GF-D8 (cell line): ENCODE measurements around the gene COL16A1.
A peak's percentile ranks its signal among the peaks of the same experiment; 100 is the strongest.

Experiments used
- DNase-seq: peaks from one replicate; lab custom pipeline; 2025; lab: John Stamatoyannopoulos, UW

COL16A1 gene

GRCh38 chr1:31647106-31647505, 56.7 kb downstream of the COL16A1 start:
- no peak for DNase-seq

GRCh38 chr1:31646259-31646960, 57.4 kb downstream of the COL16A1 start:
- DNase-seq, result no peak

- DNase-seq, result no peak
These were observed 58.6 kb downstream of the COL16A1 start for GRCh38 chr1:31645274-31645568.

- peak; percentile 90 for DNase-seq
These were observed 59.1 kb downstream of the COL16A1 start, which contains the start of gene PEF1 for GRCh38 chr1:31644560-31645273. Gene PEF1 (minus strand): TSS chr1:31644876. CDS start chr1:31644864, 12 bp downstream.

- no peak for DNase-seq
These were observed 59.7 kb downstream of the COL16A1 start for GRCh38 chr1:31643976-31644559.

- DNase-seq, result no peak
These were observed 60.9 kb downstream of the COL16A1 start for GRCh38 chr1:31642897-31643296.

- DNase-seq, result no peak
These were observed 61.5 kb downstream of the COL16A1 start for GRCh38 chr1:31642366-31642765.

GRCh38 chr1:31640964-31641363, 62.9 kb downstream of the COL16A1 start:
- DNase-seq, result no peak

- no peak for DNase-seq
These were observed 63.6 kb downstream of the COL16A1 start for GRCh38 chr1:31640179-31640578.

GRCh38 chr1:31639543-31639942, 64.3 kb downstream of the COL16A1 start:
- DNase-seq, result peak; percentile 10

- DNase-seq, result no peak
These were observed 65.7 kb downstream of the COL16A1 start for GRCh38 chr1:31637915-31638673.

GRCh38 chr1:31633117-31633516, 70.7 kb downstream of the COL16A1 start:
- no peak for DNase-seq

GRCh38 chr1:31632649-31633048, 71.2 kb downstream of the COL16A1 start:
- no peak for DNase-seq

- DNase-seq, result no peak
These were observed 74.8 kb downstream of the COL16A1 start for GRCh38 chr1:31628931-31629556.

- no peak for DNase-seq
These were observed 75.8 kb downstream of the COL16A1 start for GRCh38 chr1:31627930-31628559.

GRCh38 chr1:31627301-31627929, 76.4 kb downstream of the COL16A1 start:
- DNase-seq, result no peak

- no peak for DNase-seq
These were observed 77.3 kb downstream of the COL16A1 start for GRCh38 chr1:31626223-31627207.

GRCh38 chr1:31625561-31626222, 78.1 kb downstream of the COL16A1 start:
- DNase-seq, result no peak
